A172 (cell line): ENCODE data around the gene TLL1. TPM values are rescaled to one million over a fixed set of nuclear protein-coding genes. Genes with fewer than 3 reads are reported as not detected.
A peak's percentile ranks its signal among the peaks of the same experiment; 100 is the strongest.

Experiments
- DNase-seq: peaks from one replicate; pipeline ENCODE4 v3.0.0-alpha.2; 2015; ENCODE audit warnings: low spot score
- total RNA-seq: library from RNA; depleted of rRNA; stranded (reverse); fragments of >200 nt; shearing (Covaris generic); gene quantifications from 2 replicates; pipeline ENCODE4 v1.2.3, GENCODE V29; 2014; rRNA removed

The TLL1 gene
- total RNA-seq: 0.02 TPM in 1 of 2 replicates, not detected in the other

GRCh38 chr4:165872461-165873297 is at the start of gene TLL1:
TLL1 (plus strand) TSS chr4:165873237; CDS start chr4:165873905, 668 bp downstream.
- peak; percentile 9 for DNase-seq

GRCh38 chr4:165826166-165826565 is 46.9 kb upstream of the TLL1 start:
- no peak for DNase-seq

- no peak for DNase-seq
These were observed 46.0 kb upstream of the TLL1 start for GRCh38 chr4:165827018-165827417.

GRCh38 chr4:165828928-165829327 is 44.1 kb upstream of the TLL1 start:
- peak; percentile 2 for DNase-seq

GRCh38 chr4:165834116-165834515 is 38.9 kb upstream of the TLL1 start:
- DNase-seq: no peak

GRCh38 chr4:165838575-165838974 is 34.5 kb upstream of the TLL1 start:
- no peak for DNase-seq

DNA sequence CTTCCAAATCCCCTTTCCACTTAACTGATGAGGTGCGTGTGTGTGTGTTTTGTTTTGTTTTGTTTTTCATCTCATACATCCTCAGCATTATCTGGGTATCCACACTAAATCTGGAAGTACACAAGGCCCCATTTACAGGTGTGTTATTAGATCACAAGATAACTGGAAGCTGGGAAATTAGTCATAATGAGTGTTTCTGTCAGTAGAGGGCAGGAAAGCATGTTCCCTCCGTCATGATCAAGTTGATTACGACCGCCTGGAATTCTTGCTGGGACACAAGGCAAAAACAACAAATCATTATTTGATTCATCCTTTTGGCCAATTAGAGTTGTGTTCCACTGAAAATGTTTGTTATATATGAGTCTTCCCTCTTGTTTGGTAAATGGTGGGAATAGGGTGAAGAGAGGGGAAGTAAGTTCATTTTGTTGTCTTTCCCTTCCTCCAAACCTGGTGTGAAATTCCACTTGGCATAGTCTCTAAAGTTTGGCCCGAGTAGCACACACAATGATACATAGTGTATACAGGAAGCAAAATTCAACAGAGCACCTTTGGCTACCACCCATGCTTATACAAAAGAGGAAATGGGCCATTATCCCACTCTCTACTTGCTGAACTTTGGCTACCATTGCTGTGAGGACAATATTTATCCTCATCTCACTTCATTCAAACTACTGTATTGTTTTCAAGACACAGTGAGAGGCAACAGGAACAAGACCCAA is 33.3 kb upstream of the TLL1 start:
- DNase-seq: no peak

GRCh38 chr4:165842684-165843083 is 30.4 kb upstream of the TLL1 start:
- no peak for DNase-seq

- DNase-seq: no peak
These were observed 28.9 kb upstream of the TLL1 start for GRCh38 chr4:165844161-165844560.

DNA sequence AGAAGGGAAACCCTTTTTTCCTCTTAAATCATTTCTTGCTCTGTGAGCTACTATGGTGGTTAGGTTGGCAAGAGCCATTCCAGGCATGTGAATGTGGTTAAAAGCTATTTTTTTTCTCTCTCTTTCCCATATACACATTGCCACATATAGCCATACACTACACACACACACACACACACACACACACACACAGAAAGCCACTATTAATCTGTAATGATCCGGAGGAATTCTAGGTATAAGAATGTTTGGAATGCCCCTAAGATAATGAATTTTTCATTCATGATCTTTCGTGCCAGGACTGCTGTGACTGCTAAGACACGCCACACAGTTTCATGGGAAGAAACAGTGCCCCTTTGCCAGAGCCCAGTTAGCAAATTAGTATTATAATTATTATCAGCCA is 21.8 kb upstream of the TLL1 start:
- no peak for DNase-seq

GRCh38 chr4:165855191-165855590 is 17.8 kb upstream of the TLL1 start:
- no peak for DNase-seq

GRCh38 chr4:165861363-165861762 is 11.7 kb upstream of the TLL1 start:
- DNase-seq: no peak

DNA sequence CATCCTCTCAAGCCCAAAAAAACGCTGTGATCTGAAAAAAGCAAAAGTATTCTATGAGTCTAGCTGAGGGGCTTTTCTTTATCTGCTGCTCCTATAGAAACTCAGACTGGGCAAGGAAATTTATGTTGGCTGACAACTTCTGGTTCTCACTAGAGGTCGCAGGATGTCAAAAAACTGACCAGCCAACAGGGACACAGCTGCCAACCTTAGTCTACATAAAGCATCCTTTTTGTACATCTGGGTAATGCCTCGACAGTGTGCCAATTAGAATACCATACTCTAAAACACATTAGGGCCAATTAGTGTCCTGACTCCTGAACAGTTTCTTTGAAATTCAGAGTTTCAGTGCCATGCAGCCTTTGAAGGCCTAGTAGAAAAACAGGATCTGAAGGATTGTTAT is 8.8 kb upstream of the TLL1 start:
- DNase-seq: peak; percentile 2

GRCh38 chr4:165866019-165866650 is 6.9 kb upstream of the TLL1 start:
- DNase-seq: no peak

DNA sequence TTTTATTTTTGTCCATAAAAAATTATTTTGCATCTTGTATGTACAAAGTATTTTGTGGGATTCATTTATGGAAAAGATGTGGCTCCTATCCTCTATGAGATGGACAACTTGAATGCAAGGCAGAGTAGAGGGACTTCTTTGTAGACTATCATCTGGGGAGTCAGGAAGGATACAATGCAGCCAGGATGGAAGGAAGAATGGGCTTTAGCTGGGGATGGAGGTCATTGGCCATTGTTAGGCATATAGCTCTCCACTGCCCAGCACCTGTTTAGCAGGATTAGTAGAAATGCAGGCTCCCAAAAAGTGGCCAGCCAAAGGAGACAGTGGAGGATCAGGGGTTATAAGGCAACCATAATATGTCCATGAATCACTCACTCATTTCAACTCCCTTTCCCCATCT is 5.1 kb upstream of the TLL1 start:
- DNase-seq: no peak

GRCh38 chr4:165873298-165874071 is 448 bp downstream of the TLL1 start:
- peak; percentile 1 for DNase-seq

DNA sequence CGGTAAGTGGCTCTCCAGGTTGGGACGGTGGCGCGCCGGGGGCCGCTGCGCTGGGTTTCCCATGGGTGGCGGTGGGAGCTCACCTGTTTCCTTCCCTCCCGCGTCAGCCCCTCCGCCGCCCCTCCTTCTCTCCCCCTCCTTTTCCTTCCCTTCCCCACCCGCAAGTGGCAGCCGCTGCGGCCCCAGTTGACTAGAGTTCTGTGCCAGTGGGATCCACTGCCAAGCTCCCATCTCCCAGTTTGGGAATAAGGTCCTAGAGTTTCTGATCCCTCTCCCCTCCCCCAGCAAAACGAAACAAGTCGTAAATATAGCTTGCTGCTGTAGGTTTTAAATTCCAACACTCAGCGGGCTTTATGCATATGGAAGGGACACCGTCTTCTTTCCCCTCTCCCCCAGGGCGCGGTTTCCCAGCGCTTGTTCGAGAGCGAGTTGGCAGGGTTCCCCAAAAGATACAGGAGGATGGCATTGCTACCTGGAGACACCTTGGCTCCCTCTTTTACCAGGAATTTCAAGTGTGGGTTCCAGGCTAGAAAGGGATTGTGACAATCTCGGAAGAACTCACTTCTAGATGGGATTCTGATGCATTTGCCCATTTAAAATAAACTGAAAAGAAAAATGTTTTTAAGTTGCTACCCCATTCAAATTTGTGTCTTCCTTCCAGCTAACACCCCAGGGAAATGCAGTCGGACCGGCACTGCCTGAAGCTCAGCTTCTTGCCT is 1.2 kb downstream of the TLL1 start:
- no peak for DNase-seq

DNA sequence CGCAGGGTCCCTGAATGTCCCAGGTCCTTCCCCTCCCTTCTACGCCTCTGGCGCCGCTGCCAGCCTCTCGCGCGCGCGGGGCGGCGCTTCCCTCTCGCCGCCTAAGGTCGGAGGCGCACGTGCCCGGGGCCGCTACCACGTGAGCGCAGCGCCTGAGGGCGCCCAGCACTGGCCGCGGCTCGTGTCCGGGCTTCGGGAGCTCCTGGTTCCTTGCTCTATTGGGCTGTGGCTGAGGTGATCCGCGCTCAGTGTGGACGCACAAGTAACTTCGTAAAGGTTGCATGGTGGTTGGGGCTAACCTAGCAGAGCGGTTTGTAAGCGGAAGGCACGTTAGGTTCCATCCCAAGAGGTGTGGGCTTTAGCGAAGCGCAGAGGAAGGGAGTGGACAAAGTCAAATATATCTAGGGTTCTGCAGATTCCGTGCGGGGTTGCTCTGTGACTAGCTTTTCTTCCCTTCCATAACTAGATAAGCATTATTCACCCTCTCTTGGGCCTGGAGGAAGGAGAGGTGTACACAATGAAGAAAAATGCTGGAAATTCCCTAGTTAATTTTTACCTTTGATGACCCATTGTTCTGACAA is 1.8 kb downstream of the TLL1 start:
- DNase-seq: no peak

DNA sequence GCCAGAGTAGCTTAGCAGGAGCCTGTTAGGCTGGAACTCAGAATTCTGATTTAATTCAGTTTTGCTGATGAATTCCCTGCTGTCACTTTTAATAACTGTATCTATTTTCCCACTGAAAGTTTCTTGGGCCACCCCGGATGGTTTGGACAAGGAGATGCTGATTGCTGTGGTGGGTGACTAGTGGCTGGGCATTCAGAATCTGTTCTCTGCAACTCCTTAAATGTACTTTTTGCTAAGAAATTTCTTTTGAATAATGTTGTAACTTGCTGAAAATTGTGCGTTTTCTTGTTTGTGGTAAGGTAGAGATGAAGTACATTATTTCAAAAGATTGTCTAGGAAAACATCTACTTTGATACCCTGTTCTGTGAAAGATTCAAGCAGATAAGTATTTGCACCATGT is 2.4 kb downstream of the TLL1 start:
- DNase-seq: no peak

DNA sequence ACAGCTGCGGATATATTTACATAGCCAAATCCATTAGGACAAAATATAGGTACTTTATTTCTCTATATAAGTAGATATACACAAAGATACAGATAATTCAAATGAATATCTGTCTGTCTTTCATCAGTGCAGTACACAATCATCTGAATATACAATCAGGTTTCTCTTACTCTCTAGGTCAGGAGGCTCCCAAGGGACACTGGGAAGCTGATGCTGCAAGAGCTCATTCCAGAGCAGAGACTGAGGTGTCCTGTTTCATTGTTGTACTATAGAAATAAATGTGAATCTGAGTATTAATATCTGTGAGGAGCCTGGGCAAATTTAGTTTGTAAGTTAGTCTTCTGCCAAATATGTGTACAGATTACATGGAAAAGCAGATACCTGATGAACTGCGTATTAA is 4.2 kb downstream of the TLL1 start:
- no peak for DNase-seq

GRCh38 chr4:165879641-165880040 is 6.6 kb downstream of the TLL1 start:
- DNase-seq: no peak
